Renal cortex interstitium (tissue), 11 donors: Measurements from ENCODE around the gene SH3PXD2A. TPM values are rescaled to one million over a fixed set of nuclear protein-coding genes. Genes with fewer than 3 reads are reported as not detected.
"Not testable (repeated sequence)": the region's sequence is repeated elsewhere in the genome, so short reads cannot be mapped to it uniquely, and the experiment has no call there.

Source experiments
- DNase-seq, 11 donors: peaks; one replicate each; pipeline ENCODE4 v3.0.0-alpha.2; 2013; ENCODE audit warnings: low read depth in 9 of 11, low spot score in 4 of 11; ENCODE audit errors: extremely low read depth in 1 of 11
- polyA plus RNA-seq, 3 donors: library from polyadenylated mRNA; unstranded; fragments of 120-200 nt; gene quantifications; one replicate each; pipeline ENCODE4 v1.2.1, GENCODE V29; 2013; ENCODE audit not compliant: insufficient read length in 3 of 3

SH3PXD2A gene
- polyA plus RNA-seq, 3 donors = 27.1 to 36.2 (median 32.3) TPM

DNA sequence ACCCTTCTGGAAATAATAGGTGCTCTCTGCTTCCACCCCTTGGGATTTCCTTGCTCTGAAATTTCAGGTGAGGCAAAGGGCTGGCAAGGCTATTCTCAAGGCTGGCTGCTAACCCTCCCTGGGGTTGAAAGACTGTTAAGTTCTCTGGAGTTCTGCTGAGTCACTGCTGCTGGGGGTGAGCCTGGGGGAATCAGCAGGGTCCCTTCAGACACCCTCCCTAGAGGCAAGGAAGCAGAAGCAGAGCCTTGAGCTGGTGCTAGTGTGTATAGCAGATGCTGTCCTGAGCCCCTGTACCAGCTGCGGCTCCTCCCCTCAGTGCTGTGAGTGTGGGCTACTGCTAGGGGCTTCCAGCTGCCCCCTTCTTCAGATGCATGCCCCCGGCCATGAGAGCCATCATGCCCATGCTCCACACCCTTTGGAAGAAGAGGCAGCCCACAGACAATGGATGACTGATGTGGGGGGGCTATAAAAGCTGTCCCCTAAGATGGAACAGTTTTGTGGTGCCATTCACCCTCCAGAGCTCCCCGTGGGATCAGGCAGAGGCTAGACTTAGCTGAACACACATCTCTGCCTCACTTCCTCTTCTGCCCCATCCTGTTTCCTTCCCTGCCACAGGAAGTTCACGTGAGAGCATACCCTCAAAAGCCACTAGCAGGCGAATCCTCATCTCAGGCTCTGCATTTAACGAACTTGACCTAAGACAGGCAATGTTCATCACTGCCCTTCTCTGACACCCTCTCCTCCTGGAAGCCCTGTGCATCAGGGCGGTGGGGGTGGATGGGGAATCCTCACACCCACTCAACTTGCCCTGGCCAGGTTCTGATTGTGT is 91.8 kb downstream of the SH3PXD2A start:
- DNase-seq = no peak

DNA sequence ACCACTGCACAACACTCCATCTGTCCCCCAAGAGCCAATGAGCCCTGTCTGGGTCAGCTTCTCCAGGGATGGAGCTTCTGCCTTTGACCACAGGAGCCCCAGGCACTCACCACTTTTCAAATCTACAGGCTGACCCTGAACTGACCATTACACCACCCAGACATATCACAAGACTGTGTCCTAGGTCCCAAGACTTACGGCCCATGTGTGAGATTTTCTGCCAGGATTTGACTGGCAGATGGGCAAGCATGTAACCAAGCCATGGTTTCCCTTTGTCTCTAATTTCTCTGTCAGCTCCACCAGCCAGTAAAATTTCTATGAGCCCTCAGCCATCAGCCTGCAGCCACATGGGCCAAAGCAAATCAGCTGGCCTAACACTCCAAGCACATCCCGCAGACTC is 92.5 kb downstream of the SH3PXD2A start:
- no peak for DNase-seq

DNA sequence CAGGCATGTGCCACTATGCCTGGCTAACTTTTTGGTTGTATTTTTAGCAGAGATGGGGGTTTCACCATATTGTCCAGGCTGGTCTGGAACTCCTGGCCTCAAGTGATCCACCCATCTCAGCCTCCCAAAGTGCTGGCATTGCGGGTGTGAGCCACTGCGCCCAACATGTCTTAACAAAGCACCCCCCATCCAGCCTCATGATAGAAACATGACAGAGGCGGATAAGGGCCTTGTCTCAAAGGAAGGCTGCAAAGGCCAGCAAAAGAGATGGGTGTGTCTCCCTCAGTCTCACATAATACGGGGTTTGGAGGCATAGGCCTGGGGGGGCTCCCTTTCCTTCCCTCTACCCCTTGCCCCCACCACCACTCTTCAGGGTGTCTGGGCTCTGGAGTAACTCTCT is 93.2 kb downstream of the SH3PXD2A start:
- no peak for DNase-seq

DNA sequence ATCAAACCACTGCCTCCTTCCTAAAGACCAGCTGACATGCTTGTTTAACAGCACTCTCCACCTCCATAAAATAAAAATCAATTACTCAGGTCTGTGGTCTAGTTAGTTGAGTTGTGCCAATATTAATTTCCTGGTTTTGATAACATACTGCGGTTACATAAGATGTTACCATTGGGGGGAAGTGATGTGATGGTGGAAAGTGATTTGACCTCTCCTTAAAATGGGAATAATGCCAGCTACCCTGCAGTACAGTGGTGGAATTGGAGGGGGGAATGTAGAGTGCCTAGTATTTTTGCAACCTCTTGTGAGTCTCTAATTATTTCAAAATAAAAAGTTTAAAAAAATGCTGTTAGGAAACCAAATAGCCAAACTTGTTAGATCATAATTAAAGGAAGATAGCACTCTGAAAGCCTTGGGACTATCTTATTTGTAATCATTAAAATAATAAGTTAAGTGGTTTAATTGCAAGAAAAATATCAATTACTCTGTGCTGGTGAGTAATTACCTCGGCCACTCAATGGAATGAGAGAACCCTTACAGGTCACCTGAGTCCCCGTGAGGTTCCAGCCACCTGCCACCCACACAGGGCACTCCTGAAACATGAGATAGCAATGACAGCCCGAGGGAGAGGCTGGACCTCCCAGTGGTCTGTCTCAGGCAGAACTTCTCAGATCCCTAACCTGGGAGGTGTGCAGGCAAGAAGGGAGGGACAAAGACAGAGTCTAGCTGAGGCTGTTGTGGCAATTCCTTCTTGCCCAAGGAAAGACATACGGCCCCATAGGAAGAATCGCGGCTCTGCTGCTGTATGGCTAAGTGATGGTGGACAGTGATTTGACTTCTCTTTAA is 94.1 kb downstream of the SH3PXD2A start:
- DNase-seq = no peak

DNA sequence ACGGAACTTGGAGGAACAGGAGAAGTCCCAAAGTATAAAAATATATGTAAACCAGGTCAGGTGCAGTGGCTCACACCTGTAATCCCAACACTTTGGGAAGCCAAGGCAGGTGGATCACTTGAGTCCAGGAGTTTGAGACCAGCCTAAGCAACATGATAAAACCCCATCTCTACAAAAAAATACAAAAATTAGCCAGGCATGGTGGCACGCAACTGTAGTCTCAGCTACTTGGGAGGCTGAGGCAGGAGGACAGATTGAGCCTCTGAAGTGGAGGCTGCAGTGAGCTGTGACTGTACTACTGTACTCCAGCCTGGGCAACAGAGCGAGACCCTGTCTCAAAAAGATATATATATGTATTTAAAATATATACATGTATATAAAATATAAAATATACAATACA is 95.1 kb downstream of the SH3PXD2A start:
- DNase-seq = not testable (repeated sequence)

DNA sequence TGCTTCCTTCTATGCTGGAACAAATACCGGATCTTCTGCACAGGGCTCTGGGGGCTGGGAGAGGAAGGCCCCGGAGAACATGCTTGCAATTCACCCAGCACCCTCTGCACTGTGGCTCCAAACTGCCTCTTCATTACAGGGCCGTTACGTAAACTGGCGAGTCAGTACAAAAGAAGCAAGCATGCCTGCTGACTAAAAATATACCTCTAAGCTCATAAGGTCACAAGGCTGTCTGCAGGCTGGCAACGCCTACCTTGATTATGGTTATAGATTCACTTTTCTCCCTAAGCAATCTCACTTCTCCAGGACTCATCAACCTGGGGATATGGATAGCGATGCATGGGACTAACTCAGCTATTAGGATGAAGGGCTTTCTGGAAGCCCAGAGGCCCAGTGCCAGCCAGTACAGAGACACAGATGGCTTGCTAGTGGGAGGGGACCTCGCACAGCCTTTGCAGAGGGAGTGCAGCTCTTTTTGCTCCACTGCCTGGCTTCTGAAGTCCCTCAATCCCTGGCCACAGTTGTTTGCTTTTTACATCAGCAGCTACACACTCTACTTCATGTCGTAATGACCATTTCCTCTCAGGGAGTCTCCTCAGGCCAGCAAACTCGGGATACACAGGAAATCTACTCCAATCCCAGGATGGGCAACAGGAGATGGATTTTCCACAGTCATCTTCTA is 96.1 kb downstream of the SH3PXD2A start:
- no peak for DNase-seq

DNA sequence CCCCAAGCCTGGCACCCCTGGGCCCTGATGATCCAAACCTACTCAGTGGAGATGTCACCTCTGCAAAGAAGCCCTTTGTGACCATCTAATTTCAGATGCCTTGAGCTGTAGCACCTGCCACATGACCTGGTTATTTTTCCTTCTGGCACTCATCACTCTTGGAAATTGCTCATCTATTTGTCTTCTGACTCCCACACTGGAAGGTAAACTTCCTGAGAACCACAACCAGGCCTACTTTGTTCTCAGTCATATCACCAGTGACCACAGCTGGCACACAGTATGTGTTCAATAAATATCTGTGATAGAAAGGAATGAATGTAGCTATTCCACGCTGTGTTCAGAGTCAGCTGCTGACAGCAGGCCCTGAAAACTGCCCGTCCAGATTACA is 97.1 kb downstream of the SH3PXD2A start:
- no peak for DNase-seq

DNA sequence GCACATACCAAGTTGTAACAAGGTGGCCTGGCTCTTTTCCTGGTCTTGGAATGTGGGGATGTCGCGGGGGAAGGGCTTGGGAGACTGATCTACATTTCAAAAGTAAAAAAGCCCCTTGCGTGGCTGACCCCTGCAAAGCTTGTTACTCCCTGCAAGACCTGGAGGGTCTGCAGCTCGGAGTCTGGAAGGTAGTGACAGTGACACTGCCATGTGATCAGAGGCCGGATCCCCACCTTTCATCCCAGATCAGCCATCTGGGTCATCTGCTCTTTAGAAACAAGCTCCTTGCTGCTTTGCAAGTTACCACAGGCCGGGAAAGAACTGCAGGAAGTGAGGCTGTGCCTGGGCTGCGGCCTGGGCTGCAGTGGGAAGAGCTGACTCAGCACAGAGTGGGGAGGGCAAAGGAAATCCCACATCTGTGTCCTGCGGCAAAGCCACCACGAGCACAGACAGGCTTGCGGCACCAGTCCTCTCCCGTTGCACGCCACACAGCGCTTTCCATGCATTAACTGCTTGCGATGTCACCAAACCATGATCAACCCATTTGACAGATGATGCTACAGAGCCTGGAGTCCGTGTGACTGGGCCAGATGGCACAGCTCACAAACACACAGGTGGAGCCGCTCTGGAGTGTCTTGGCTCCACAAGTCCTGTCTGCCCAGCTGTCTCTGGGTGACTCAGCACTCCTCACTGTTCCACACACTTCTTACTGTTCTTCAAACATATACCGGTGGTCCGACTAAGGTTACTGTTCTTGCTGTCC is 97.7 kb downstream of the SH3PXD2A start:
- no peak for DNase-seq

DNA sequence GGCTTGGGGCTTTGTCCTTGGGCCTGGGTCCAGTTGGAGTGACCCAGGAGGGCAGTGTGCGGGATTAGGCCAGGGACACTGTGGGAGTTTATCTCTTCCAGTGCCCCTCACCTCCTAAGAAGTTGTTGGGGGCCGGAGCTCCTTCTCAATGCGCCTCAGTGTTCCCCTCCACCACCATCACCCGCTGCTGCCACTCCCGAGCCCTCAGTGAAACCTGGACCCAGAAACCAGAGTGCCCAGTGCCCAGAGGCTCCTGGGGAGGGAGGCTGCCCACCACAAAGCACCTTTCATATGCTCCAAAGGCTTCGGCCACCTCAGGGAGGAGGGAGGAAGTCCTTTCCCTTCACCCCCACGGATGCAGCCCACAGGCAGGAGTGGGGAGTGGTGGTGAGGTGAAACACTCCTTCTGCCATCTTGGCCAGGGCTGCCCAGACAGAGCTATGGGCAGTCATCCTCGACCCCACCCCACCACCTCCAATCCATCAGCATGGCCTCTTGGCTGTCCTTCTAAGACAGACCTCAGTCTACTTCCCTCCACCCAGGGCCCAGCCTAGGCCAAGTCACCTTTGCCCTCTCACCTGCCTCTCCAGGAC is 99.0 kb downstream of the SH3PXD2A start:
- no peak for DNase-seq

DNA sequence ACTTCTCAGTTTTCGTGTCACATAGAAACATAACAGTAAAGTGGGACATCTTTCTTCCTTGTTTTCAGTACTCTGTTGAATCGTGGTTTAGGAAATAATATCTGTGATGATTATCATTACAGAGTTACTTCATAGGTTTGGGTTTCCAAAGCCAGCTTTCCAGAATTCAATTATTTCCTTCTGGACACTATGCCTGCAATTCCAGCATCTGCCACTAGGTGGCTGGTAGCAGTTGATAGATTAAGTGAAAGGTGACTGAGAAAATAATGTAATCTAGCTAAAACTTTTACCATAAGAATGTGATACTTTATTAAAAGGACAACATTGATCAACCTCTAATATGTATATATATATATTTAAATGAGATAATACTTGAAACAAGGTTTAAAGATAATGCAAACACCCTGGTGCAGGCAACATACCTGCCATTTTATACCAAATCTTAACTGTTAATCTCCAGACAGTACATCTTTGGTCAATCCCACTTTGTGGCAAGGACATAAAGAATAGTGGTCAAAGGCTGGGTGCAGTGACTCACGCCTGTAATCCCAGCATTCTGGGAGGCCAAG is 102.6 kb downstream of the SH3PXD2A start:
- no peak for DNase-seq

DNA sequence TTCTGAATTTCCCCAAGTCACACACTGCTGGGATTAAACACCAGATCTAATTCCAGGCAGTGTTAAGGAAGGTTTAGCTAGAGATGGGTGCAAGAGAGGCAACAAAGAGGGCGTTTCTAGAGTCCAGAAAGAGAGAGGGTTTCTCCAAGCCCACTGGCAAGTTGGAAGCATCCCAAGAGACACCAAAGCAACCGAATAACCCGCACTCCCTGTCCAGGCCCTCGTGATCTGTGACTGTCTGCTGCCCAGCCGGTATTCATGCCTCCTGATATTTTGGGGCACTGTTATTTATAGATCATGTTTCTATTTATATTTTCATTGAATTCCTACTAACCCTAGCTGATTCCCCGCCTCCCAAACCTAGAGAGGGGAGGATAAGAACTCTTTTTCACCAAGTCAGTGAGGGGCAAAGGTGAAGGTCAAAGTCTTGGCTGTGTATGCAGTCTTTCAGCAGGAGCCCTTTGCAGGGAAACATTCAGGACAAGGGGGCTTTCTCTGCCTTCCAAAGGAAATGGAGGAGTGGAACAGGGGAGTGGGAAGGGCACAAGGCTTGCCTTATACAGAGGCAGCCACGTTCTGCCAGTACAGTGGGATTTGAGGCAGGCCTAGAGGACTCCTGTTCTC is 103.6 kb downstream of the SH3PXD2A start:
- DNase-seq = no peak

DNA sequence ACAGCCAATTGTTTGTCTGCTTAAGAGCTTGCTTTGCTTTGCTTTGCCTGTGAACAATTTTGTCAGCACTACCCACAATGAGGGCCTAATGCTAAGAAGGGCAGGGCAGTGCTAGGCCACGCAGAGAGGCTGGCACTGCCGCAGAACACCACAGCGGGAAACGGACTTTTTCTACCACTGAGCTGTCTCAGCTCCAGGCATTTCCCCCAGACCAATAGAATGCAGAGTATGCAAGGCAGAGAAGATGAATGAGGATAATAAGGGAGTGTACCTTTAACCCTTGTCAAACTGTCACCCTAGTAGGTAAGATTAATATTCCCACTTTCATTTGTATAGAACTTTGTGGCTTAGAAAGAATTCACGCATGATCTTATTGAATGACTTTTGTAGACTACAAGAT is 104.5 kb downstream of the SH3PXD2A start:
- no peak for DNase-seq

DNA sequence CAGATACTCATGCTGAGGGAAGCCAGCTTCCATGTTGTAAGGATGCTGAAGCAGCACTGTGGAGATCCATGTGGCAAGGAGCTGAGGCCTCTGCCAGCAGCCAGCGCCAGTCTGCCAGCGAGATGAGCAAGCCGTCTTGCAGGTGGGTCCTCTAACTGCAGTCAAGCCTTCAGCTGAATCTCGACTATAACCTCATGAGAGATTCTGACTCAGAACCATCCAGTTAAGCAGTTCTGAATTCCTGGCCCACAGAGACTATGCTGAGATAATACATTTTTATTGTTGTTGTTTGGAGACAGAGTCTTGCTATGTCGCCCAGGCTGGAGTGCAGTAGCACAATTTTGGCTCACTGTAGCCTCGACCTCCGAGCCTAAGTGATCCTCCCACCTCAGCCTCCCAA is 105.6 kb downstream of the SH3PXD2A start:
- no peak for DNase-seq

DNA sequence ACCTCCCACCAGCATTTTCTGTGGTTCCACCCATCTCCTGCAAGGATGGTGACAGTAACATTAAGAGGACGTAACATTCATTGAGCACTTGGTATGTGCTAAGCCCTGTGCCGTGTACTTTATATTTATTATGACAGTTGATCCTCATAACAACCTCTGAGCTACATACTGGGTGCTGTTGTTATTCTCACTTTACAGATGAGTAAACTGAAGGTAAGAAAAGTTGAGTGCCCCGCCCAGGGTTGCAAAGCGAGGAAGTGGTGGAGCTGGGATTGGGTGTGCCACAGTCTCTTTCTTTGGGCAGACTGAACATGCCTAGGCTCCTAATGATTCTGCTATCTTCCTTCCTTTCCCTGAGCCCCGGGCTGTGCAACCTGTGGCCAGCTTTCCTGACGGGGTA is 107.4 kb downstream of the SH3PXD2A start:
- no peak for DNase-seq

DNA sequence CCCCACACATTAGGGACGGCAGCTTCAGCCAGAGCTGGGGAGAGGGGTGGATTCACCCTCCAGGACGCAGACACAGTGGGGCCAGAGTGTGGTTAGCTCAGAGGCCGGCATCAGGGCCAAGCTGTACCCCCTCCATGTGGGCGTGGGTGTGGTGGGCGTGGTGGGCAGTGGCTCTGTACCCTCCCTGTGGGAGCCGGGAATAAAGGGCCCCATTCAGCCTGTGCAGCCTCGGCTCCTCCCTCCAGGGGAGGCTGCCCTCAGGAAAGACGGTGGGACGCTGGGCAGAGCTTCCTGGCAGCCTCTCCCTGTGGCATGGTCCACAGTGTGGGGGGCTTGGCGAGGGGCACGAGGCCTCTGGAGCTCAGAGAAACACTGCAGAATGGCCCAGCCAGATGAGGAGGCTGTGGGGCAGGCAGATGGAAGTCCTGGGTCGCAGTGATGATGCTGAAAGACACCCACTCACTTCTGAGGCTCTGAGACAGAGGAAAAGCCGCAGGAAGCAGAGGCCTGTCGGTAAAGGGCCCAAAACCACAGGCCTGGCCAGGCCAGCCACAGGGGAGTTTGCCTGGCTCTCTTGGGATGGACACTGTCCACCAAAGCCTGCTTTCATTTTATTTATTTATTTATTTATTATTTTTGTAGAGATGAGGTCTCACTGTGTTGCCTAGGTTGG is 108.0 kb downstream of the SH3PXD2A start:
- DNase-seq = no peak

DNA sequence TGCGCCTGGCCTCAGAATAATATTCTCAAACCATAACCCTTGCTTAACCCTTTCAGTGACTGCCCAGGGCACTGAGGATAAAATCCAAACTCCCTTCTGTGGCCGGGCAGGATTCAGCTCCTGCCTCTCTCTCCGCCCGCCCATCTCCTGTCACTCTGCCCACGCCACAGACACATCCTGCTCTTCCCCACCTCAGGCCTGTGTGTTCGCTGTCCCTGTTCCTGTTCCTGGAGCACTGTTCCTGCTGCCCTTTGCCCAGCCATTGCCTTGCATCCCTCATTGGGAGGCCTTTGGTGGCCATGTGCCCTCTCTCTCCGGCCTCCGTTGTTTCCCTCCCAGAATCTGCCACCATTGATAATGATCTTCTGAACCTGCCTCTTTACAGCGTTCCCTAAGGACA is 108.8 kb downstream of the SH3PXD2A start:
- no peak for DNase-seq
